Measurements from ENCODE around the gene ADGRL3. TPM values are rescaled to one million over a fixed set of nuclear protein-coding genes. Genes with fewer than 3 reads are reported as not detected.
A peak's percentile ranks its signal among the peaks of the same experiment; 100 is the strongest.
"Not testable (repeated sequence)": the region's sequence is repeated elsewhere in the genome, so short reads cannot be mapped to it uniquely, and the experiment has no call there.

ADGRL3 gene
- polyA plus RNA-seq, 4 donors = 24.3 to 28.6 (median 27.0) TPM

- DNase-seq (ENCODE audit: low read depth in 4 of 4, low spot score in 3 of 4) = no peak
Observed at GRCh38 chr4:61923179-61923578, 723.1 kb downstream of the ADGRL3 start.

- DNase-seq (ENCODE audit: low read depth in 4 of 4, low spot score in 3 of 4) = no peak
Observed at GRCh38 chr4:61924131-61924530, 724.0 kb downstream of the ADGRL3 start.

- DNase-seq (ENCODE audit: low read depth in 4 of 4, low spot score in 3 of 4) = no peak
Observed at GRCh38 chr4:61933527-61933926, 733.4 kb downstream of the ADGRL3 start.

GRCh38 chr4:61934198-61934597 lies 734.1 kb downstream of the ADGRL3 start:
- no peak for DNase-seq (ENCODE audit: low read depth in 4 of 4, low spot score in 3 of 4)

GRCh38 chr4:61938250-61938846 lies 738.2 kb downstream of the ADGRL3 start:
- no peak for DNase-seq (ENCODE audit: low read depth in 4 of 4, low spot score in 3 of 4)

- no peak for DNase-seq (ENCODE audit: low read depth in 4 of 4, low spot score in 3 of 4)
Observed at GRCh38 chr4:61950625-61951024, 750.5 kb downstream of the ADGRL3 start.

GRCh38 chr4:61953386-61953785 lies 753.3 kb downstream of the ADGRL3 start:
- DNase-seq (ENCODE audit: low read depth in 4 of 4, low spot score in 3 of 4) = no peak

- no peak for DNase-seq (ENCODE audit: low read depth in 4 of 4, low spot score in 3 of 4)
Observed at GRCh38 chr4:61958591-61958990, 758.5 kb downstream of the ADGRL3 start.

GRCh38 chr4:61959087-61959486 lies 759.0 kb downstream of the ADGRL3 start:
- DNase-seq (ENCODE audit: low read depth in 4 of 4, low spot score in 3 of 4) = no peak

- DNase-seq (ENCODE audit: low read depth in 4 of 4, low spot score in 3 of 4) = no peak
Observed at GRCh38 chr4:61984260-61984909, 784.3 kb downstream of the ADGRL3 start.

GRCh38 chr4:61985426-61985825 lies 785.3 kb downstream of the ADGRL3 start:
- no peak for DNase-seq (ENCODE audit: low read depth in 4 of 4, low spot score in 3 of 4)

GRCh38 chr4:61986929-61987328 lies 786.8 kb downstream of the ADGRL3 start:
- not testable (repeated sequence) for DNase-seq (ENCODE audit: low read depth in 4 of 4, low spot score in 3 of 4)

GRCh38 chr4:61992351-61992750 lies 792.2 kb downstream of the ADGRL3 start:
- DNase-seq (ENCODE audit: low read depth in 4 of 4, low spot score in 3 of 4) = no peak

- no peak for DNase-seq (ENCODE audit: low read depth in 4 of 4, low spot score in 3 of 4)
Observed at GRCh38 chr4:61994036-61994435, 793.9 kb downstream of the ADGRL3 start.

GRCh38 chr4:61995717-61996340 lies 795.7 kb downstream of the ADGRL3 start:
- DNase-seq (ENCODE audit: low read depth in 4 of 4, low spot score in 3 of 4) = peak in 1 of 4 donors; percentile 12

- no peak for DNase-seq (ENCODE audit: low read depth in 4 of 4, low spot score in 3 of 4)
Observed at GRCh38 chr4:61996943-61997342, 796.8 kb downstream of the ADGRL3 start.

- DNase-seq (ENCODE audit: low read depth in 4 of 4, low spot score in 3 of 4) = no peak
Observed at GRCh38 chr4:61997831-61998230, 797.7 kb downstream of the ADGRL3 start.

- DNase-seq (ENCODE audit: low read depth in 4 of 4, low spot score in 3 of 4) = no peak
Observed at GRCh38 chr4:62003695-62004094, 803.6 kb downstream of the ADGRL3 start.

- DNase-seq (ENCODE audit: low read depth in 4 of 4, low spot score in 3 of 4) = no peak
Observed at GRCh38 chr4:62004881-62005280, 804.8 kb downstream of the ADGRL3 start.

GRCh38 chr4:62006108-62006507 lies 806.0 kb downstream of the ADGRL3 start:
- no peak for DNase-seq (ENCODE audit: low read depth in 4 of 4, low spot score in 3 of 4)

GRCh38 chr4:62015043-62015739 lies 815.1 kb downstream of the ADGRL3 start:
- DNase-seq (ENCODE audit: low read depth in 4 of 4, low spot score in 3 of 4) = no peak

Measured in right renal pelvis (tissue), 4 donors.